ENCODE data around the gene ARHGEF28.

ARHGEF28 gene

DNA sequence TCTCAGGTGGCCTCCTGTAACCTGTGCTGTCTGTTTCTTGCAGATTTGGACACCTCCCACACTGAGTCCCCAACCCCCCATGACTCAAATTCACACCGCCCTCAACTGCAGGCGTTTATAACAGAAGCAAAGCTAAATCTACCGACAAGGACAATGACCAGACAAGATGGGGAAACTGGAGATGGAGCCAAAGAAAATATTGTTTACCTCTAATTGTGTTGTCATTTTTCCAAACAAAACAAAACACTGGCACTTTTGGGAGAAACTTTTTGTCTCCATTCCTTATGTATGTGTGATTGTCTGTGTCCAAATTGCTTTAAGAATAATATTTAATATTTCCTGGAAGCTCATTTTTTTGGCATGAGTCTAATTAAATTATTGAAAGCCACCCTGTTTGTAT is 314.8 kb downstream of the ARHGEF28 start:
- DNase-seq (ENCODE audit: low read depth in 1 of 2, low spot score in 1 of 2) = no peak
- Histone ChIP-seq H3K27ac (replicated peaks) (no peak overlapping the region), H3K4me3 (replicated peaks; ENCODE audit: insufficient read depth, low read length) (no peak overlapping the region), H3K27me3 (ENCODE audit: insufficient read depth, poor library complexity, severe bottlenecking) (no peaks in the 10 kb centered on the region)
- TF ChIP-seq POLR2AphosphoS5 (IDR thresholded peaks at IDR 0.05; ENCODE audit: low read depth) = no peak
- TF ChIP-seq, protein P1, sequence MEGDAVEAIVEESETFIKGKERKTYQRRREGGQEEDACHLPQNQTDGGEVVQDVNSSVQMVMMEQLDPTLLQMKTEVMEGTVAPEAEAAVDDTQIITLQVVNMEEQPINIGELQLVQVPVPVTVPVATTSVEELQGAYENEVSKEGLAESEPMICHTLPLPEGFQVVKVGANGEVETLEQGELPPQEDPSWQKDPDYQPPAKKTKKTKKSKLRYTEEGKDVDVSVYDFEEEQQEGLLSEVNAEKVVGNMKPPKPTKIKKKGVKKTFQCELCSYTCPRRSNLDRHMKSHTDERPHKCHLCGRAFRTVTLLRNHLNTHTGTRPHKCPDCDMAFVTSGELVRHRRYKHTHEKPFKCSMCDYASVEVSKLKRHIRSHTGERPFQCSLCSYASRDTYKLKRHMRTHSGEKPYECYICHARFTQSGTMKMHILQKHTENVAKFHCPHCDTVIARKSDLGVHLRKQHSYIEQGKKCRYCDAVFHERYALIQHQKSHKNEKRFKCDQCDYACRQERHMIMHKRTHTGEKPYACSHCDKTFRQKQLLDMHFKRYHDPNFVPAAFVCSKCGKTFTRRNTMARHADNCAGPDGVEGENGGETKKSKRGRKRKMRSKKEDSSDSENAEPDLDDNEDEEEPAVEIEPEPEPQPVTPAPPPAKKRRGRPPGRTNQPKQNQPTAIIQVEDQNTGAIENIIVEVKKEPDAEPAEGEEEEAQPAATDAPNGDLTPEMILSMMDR (IDR thresholded peaks at IDR 0.05; ENCODE audit: insufficient read depth, low read length) = no peak
- TF ChIP-seq REST (IDR thresholded peaks at IDR 0.05; ENCODE audit: insufficient replicate concordance, low read depth) = no peak

- no peak for DNase-seq (ENCODE audit: low read depth in 1 of 2, low spot score in 1 of 2)
- Histone ChIP-seq H3K27me3 (ENCODE audit: insufficient read depth, poor library complexity, severe bottlenecking) (no peaks in the 10 kb centered on the region), H3K27ac (replicated peaks) (no peak overlapping the region), H3K4me3 (replicated peaks; ENCODE audit: insufficient read depth, low read length) (no peak overlapping the region)
- TF ChIP-seq, protein P1 (IDR thresholded peaks at IDR 0.05; ENCODE audit: insufficient read depth, low read length) = no peak
- TF ChIP-seq POLR2AphosphoS5 (IDR thresholded peaks at IDR 0.05; ENCODE audit: low read depth) (no peak), REST (IDR thresholded peaks at IDR 0.05; ENCODE audit: insufficient replicate concordance, low read depth) (no peak), GABPA (IDR thresholded peaks at IDR 0.05; ENCODE audit: low read depth) (no peak), SPI1 (IDR thresholded peaks at IDR 0.05; ENCODE audit: borderline replicate concordance, low read depth) (no peak)
Observed at GRCh38 chr5:73942783-73943182, 316.8 kb downstream of the ARHGEF28 start.

GRCh38 chr5:73943397-73943796 is 317.4 kb downstream of the ARHGEF28 start:
- DNase-seq (ENCODE audit: low read depth in 1 of 2, low spot score in 1 of 2) = no peak
- no peak overlapping the region for H3K4me3 ChIP-seq (replicated peaks; ENCODE audit: insufficient read depth, low read length)
- TF ChIP-seq GABPA (IDR thresholded peaks at IDR 0.05; ENCODE audit: low read depth) = no peak
- TF ChIP-seq POLR2AphosphoS5 (IDR thresholded peaks at IDR 0.05; ENCODE audit: low read depth) = no peak
- TF ChIP-seq, protein P1 (IDR thresholded peaks at IDR 0.05; ENCODE audit: insufficient read depth, low read length) = no peak
- no peak for TF ChIP-seq REST (IDR thresholded peaks at IDR 0.05; ENCODE audit: insufficient replicate concordance, low read depth)
- no peak for TF ChIP-seq SPI1 (IDR thresholded peaks at IDR 0.05; ENCODE audit: borderline replicate concordance, low read depth)
- no peaks in the 10 kb centered on the region for H3K27me3 ChIP-seq (ENCODE audit: insufficient read depth, poor library complexity, severe bottlenecking)
- no peak overlapping the region for H3K27ac ChIP-seq (replicated peaks)

All from HL-60 (cell line).